ENCODE results near the gene POC1A. TPM values are rescaled to one million over a fixed set of nuclear protein-coding genes. Genes with fewer than 3 reads are reported as not detected.

POC1A gene
- polyA plus RNA-seq, 1 of the 3 experiments (the other 2 are of a cell fraction): 11.7 TPM

GRCh38 chr3:52130966-52131622 lies 23.1 kb downstream of the POC1A start:
- no peaks in the 10 kb centered on the region for H3K27me3 ChIP-seq (ENCODE audit: insufficient read depth)
- H4K20me1 ChIP-seq (ENCODE audit: insufficient read depth): no peaks in the 10 kb centered on the region
- H3K4me3 ChIP-seq (ENCODE audit: low read depth in 2 of 2, low read length in 1 of 2): no peak overlapping the region
- H3K9me3 ChIP-seq: no peaks in the 10 kb centered on the region
- ChIA-PET POLR2A (interaction anchor here (0.6 kb wide), 1 partner anchor 139 kb away, joined by 3 read pairs; no protein-coding TSS in a partner anchor), CTCF (interaction anchor here (0.9 to 3.7 kb wide), 7 partner anchors 8 to 130 kb away, joined by 3 to 25 read pairs (median 8); partner anchors contain the start of gene DUSP7)
- H3F3A ChIP-seq (replicated peaks; ENCODE audit: insufficient read depth): peaks cover 3% of the 10 kb centered on the region
- no peaks in the 10 kb centered on the region for H3K9me2 ChIP-seq
- TF ChIP-seq FOSL2 (IDR thresholded peaks at IDR 0.05; ENCODE audit: borderline replicate concordance, low read depth) (no peak), USF2 (IDR thresholded peaks at IDR 0.05; ENCODE audit: borderline replicate concordance, low read depth, low read length) (no peak), ZBTB33 (IDR thresholded peaks at IDR 0.05; ENCODE audit: borderline replicate concordance, low read depth) (no peak), GABPA (IDR thresholded peaks at IDR 0.05; ENCODE audit: low read depth) (no peak), MXI1 (IDR thresholded peaks at IDR 0.05; ENCODE audit: low read depth, low read length) (no peak), YY1 (IDR thresholded peaks at IDR 0.05; ENCODE audit: low read depth) (no peak), NRF1 (IDR thresholded peaks at IDR 0.05; ENCODE audit: low read depth, low read length) (no peak), NFIC (IDR thresholded peaks at IDR 0.05; ENCODE audit: borderline replicate concordance) (no peak), EP300 (IDR thresholded peaks at IDR 0.05; ENCODE audit: borderline replicate concordance in 1 of 2, low read depth in 1 of 2, low read length in 1 of 2) (no peak), MEF2A (IDR thresholded peaks at IDR 0.05; ENCODE audit: borderline replicate concordance, low read depth) (no peak), RFX5 (IDR thresholded peaks at IDR 0.05; ENCODE audit: low read length) (no peak), MAX (IDR thresholded peaks at IDR 0.05; ENCODE audit: low read depth) (no peak), USF1 (IDR thresholded peaks at IDR 0.05; ENCODE audit: borderline replicate concordance, low read depth) (no peak)
- no peaks in the 10 kb centered on the region for H3K36me3 ChIP-seq (replicated peaks in 1 of 2; ENCODE audit: control insufficient read depth in 1 of 2, insufficient read depth in 2 of 2, low read length in 1 of 2)
- H3K27ac ChIP-seq (ENCODE audit: low read depth in 2 of 2, low read length in 1 of 2): no peak overlapping the region
- 96% methylated on average over 12 of the region's 14 CpGs for WGBS (ENCODE audit: low lambda C conversion rate)
- peaks cover 6 to 13% of the 10 kb centered on the region in 2 experiments; a peak in 2 of 4 replicates for H3K4me1 ChIP-seq (ENCODE audit: control insufficient read depth in 1 of 2, insufficient read depth in 2 of 2, low read depth in 1 of 2, low read length in 1 of 2)
- H3K79me2 ChIP-seq (ENCODE audit: insufficient read depth): 0 out of 2 replicates have a peak, but pooled peaks cover 4% of the 10 kb centered on the region
- no peak for DNase-seq
- H3K9ac ChIP-seq: no peak overlapping the region
- H3K4me2 ChIP-seq: no peak overlapping the region
- H2AFZ ChIP-seq (ENCODE audit: low read depth): no peak overlapping the region
